A549 (cell line): ENCODE measurements around the gene CCDC85B. TPM values are rescaled to one million over a fixed set of nuclear protein-coding genes. Genes with fewer than 3 reads are reported as not detected.

Experiments used
- ATAC-seq, 2 experiments: fragments of 200-7000 bp in 1 of 2; fragments of >200 bp in 1 of 2; cut with Nextera tagmentation in 1 of 2; cut with Tn5 transposase in 1 of 2; 3 replicates each; pipeline versions ENCODE4 v1.8.0 to v1.9.1; 2018 to 2020; ENCODE audit warnings: mild to moderate bottlenecking in 1 of 2, moderate library complexity in 1 of 2
- CTCF ChIA-PET: fragments of 300-600 bp; sonication (Branson Sonifier 250); formaldehyde crosslinking; extraction: SDS; loops from one replicate; lab custom pipeline; 2021; ENCODE audit warnings: antibody characterized with exemption, inconsistent platforms; lab: Yijun Ruan, JAX
- POLR2A ChIA-PET: fragments of 350-600 bp; formaldehyde crosslinking; extraction: SDS; loops from one replicate; lab custom pipeline; 2021; ENCODE audit warnings: antibody characterized with exemption, inconsistent platforms; lab: Yijun Ruan, JAX
- DNase-seq, 2 experiments: peaks; one replicate each; pipeline versions ENCODE4 v3.0.0 to v3.0.0-alpha.2; 2011 to 2016; ENCODE audit warnings: low read depth in 1 of 2, low spot score in 1 of 2
- FAIRE-seq: peaks from 2 replicates; lab custom pipeline; 2011; peaks lifted over from hg19 to GRCh38; lab: Jason Lieb, UNC
- H3K27ac ChIP-seq, 2 experiments: fragments of >200 bp; sonication (Bioruptor Twin); formaldehyde crosslinking; 3 replicates each; pipeline ENCODE4 v1.5.1; 2016 to 2017
- H3K4me1 ChIP-seq: fragments of >200 bp; sonication (Bioruptor Twin); formaldehyde crosslinking; 3 replicates; pipeline ENCODE4 v1.6.1; 2016
- H3K4me2 ChIP-seq: fragments of >200 bp; sonication (Bioruptor Twin); formaldehyde crosslinking; 3 replicates; pipeline ENCODE4 v1.6.1; 2016
- H3K4me3 ChIP-seq: fragments of >200 bp; sonication (Bioruptor Twin); formaldehyde crosslinking; 3 replicates; pipeline ENCODE4 v1.5.1; 2016
- H3K9me3 ChIP-seq: fragments of >200 bp; sonication (Bioruptor Twin); formaldehyde crosslinking; 3 replicates; pipeline ENCODE4 v1.6.1; 2016
- BCL3 ChIP-seq: fragments of >200 bp; sonication (Bioruptor Twin); formaldehyde crosslinking; IDR thresholded peaks from 3 replicates; pipeline ENCODE4 v1.6.1; 2016
- BHLHE40 ChIP-seq: IDR thresholded peaks from 2 replicates; pipeline ENCODE4 v1.6.1; 2012; ENCODE audit warnings: low read depth, low read length, inconsistent platforms
- CBX8 ChIP-seq: fragments of 200-600 bp; sonication (generic); IDR thresholded peaks from 2 replicates; pipeline ENCODE4 v1.6.1; 2016
- E2F6 ChIP-seq: IDR thresholded peaks from 2 replicates; pipeline ENCODE4 v1.6.1; 2012; ENCODE audit warnings: low read depth, borderline replicate concordance
- ELK1 ChIP-seq: fragments of 150-350 bp; IDR thresholded peaks from 2 replicates; pipeline ENCODE4 v1.6.1; 2014; ENCODE audit warnings: low read depth, mild to moderate bottlenecking, low read length
- EP300 ChIP-seq, 2 experiments: fragments of >200 bp; sonication (Bioruptor Twin); formaldehyde crosslinking; IDR thresholded peaks; 2 replicates in 1 of 2; 3 replicates in 1 of 2; pipeline ENCODE4 v1.6.1; 2016 to 2017
- FOSB ChIP-seq: fragments of 250-450 bp; sonication (Bioruptor Pico); IDR thresholded peaks from 2 replicates; pipeline ENCODE4 v1.5.0; 2020; ENCODE audit warnings: mild to moderate bottlenecking, moderate library complexity
- FOXS1 ChIP-seq: fragments of 250-450 bp; sonication (Bioruptor Pico); IDR thresholded peaks from 2 replicates; pipeline ENCODE4 v1.5.0; 2020; ENCODE audit warnings: mild to moderate bottlenecking, moderate library complexity
- GATA3 ChIP-seq: IDR thresholded peaks from 2 replicates; pipeline ENCODE4 v1.6.1; 2012; ENCODE audit warnings: borderline replicate concordance
- HDAC2 ChIP-seq: fragments of 200-600 bp; sonication (generic); IDR thresholded peaks from 2 replicates; pipeline ENCODE4 v1.6.1; 2016
- HOXB13 ChIP-seq: fragments of 250-450 bp; sonication (Bioruptor Pico); IDR thresholded peaks from 2 replicates; pipeline ENCODE4 v1.5.0; 2020; ENCODE audit warnings: low read depth, mild to moderate bottlenecking, moderate library complexity
- HOXB5 ChIP-seq: fragments of 250-450 bp; sonication (Bioruptor Pico); IDR thresholded peaks from 2 replicates; pipeline ENCODE4 v1.5.0; 2020; ENCODE audit warnings: mild to moderate bottlenecking, moderate library complexity
- JUN ChIP-seq, 2 experiments: fragments of >200 bp; sonication (Bioruptor Twin); formaldehyde crosslinking; IDR thresholded peaks; 2 replicates in 1 of 2; 3 replicates in 1 of 2; pipeline ENCODE4 v1.6.1; 2016 to 2017
- JUNB ChIP-seq: fragments of >200 bp; sonication (Bioruptor Twin); formaldehyde crosslinking; IDR thresholded peaks from 2 replicates; pipeline ENCODE4 v1.6.1; 2016
- MAX ChIP-seq: IDR thresholded peaks from 2 replicates; pipeline ENCODE4 v1.6.1; 2012
- MAZ ChIP-seq: fragments of 150-350 bp; IDR thresholded peaks from 2 replicates; pipeline ENCODE4 v1.6.1; 2014; ENCODE audit warnings: antibody characterized with exemption, low read depth, low read length, borderline replicate concordance
- MYC ChIP-seq: IDR thresholded peaks from 2 replicates; pipeline ENCODE4 v1.6.1; 2012; ENCODE audit warnings: mild to moderate bottlenecking, inconsistent platforms, low read length, improper control_type of control experiment, borderline replicate concordance
- NFE2L2 ChIP-seq: fragments of 150-350 bp; conservative IDR thresholded peaks from 2 replicates; pipeline ENCODE4 v1.6.1; 2014; ENCODE audit warnings: low read length
- NR3C1 ChIP-seq: fragments of >200 bp; sonication (Bioruptor Twin); formaldehyde crosslinking; IDR thresholded peaks from 3 replicates; pipeline ENCODE4 v1.6.1; 2017
- POLR2A ChIP-seq: IDR thresholded peaks from 2 replicates; pipeline ENCODE4 v1.6.1; 2012; ENCODE audit warnings: mild to moderate bottlenecking, low read length
- RARB ChIP-seq: fragments of 250-450 bp; sonication (Bioruptor Pico); IDR thresholded peaks from 2 replicates; pipeline ENCODE4 v1.8.0; 2021; ENCODE audit warnings: mild to moderate bottlenecking, moderate library complexity
- REST ChIP-seq: fragments of 200-600 bp; sonication (generic); IDR thresholded peaks from 2 replicates; pipeline ENCODE4 v1.6.1; 2016; ENCODE audit warnings: antibody characterized with exemption, mild to moderate bottlenecking, moderate library complexity
- SREBF2 ChIP-seq: fragments of 450-650 bp; IDR thresholded peaks from 2 replicates; pipeline ENCODE4 v1.6.1; 2014; ENCODE audit warnings: mild to moderate bottlenecking, moderate library complexity
- TFCP2L1 ChIP-seq: fragments of 250-450 bp; sonication (Bioruptor Pico); IDR thresholded peaks from 2 replicates; pipeline ENCODE4 v1.5.0; 2021; ENCODE audit warnings: mild to moderate bottlenecking
- TP53 ChIP-seq: fragments of 250-450 bp; sonication (Bioruptor Pico); IDR thresholded peaks from 2 replicates; pipeline ENCODE4 v1.5.0; 2021; ENCODE audit warnings: mild to moderate bottlenecking, moderate library complexity
- USF2 ChIP-seq: fragments of 450-650 bp; IDR thresholded peaks from 2 replicates; pipeline ENCODE4 v1.6.1; 2014; ENCODE audit warnings: antibody characterized with exemption
- ZC3H11A ChIP-seq: fragments of 450-650 bp; IDR thresholded peaks from 2 replicates; pipeline ENCODE4 v1.6.1; 2014; ENCODE audit warnings: antibody characterized with exemption, mild to moderate bottlenecking
- ZFP36 ChIP-seq: fragments of 450-650 bp; IDR thresholded peaks from 2 replicates; pipeline ENCODE4 v1.6.1; 2014; ENCODE audit warnings: borderline replicate concordance; ENCODE audit not compliant: partially characterized antibody
- ZNF302 ChIP-seq: fragments of 250-450 bp; sonication (Bioruptor Pico); IDR thresholded peaks from 2 replicates; pipeline ENCODE4 v1.9.0; 2021; ENCODE audit warnings: inconsistent platforms, mild to moderate bottlenecking, moderate library complexity
- ZSCAN20 ChIP-seq: fragments of 250-450 bp; sonication (Bioruptor Pico); IDR thresholded peaks from 2 replicates; pipeline ENCODE4 v1.8.0; 2022; ENCODE audit warnings: mild to moderate bottlenecking, moderate library complexity
- WGBS: methylation state at CpG from one replicate; pipeline ENCODE4 v1.1.6; 2017; ENCODE audit errors: missing lambda C conversion rate; 5-methylcytosine and 5-hydroxymethylcytosine counted together
- polyA plus RNA-seq, 4 experiments: library from polyadenylated mRNA; depleted of rRNA in 3 of 4; stranded (reverse); fragments of >200 nt; fragmentation: RNase III in 1 of 4; extraction: RNeasy Plus Mini Kit Qiagen cat#74134 plus additional on column Dnase treatment in 1 of 4; gene quantifications; 2 replicates in 3 of 4; 3 replicates in 1 of 4; pipeline ENCODE4 v1.2.3, GENCODE V29; 2011 to 2017

CCDC85B gene
- polyA plus RNA-seq, 2 of the 4 experiments (the other 2 are of a cell fraction), result 7.3 to 27.5 TPM

GRCh38 chr11:65915101-65915820 is 24.8 kb downstream of the CCDC85B start (continued):
- TF ChIP-seq JUNB (no peak), POLR2A (no peak), SREBF2 (no peak), BCL3 (no peak), FOSB (CRISPR knock-in tag) (0 out of 2 replicates have a peak, but pooled peaks have one; percentile 15), HOXB13 (CRISPR knock-in tag) (peak; percentile 74; the same call in 1 of the 2 replicates), FOXS1 (CRISPR knock-in tag) (0 out of 2 replicates have a peak, but pooled peaks have one; percentile 16), E2F6 (no peak), MAZ (0 out of 2 replicates have a peak, but pooled peaks have one; percentile 11), ZSCAN20 (CRISPR knock-in tag) (no peak), RARB (CRISPR knock-in tag) (no peak), TP53 (CRISPR knock-in tag) (no peak; the same call in 1 of the 2 replicates), GATA3 (no peak), CBX8 (no peak), HOXB5 (CRISPR knock-in tag) (0 out of 2 replicates have a peak, but pooled peaks have one; percentile 14)

- POLR2A ChIA-PET, result interaction anchor here (0.9 to 1.9 kb wide), 6 partner anchors 15 to 58 kb away, joined by 3 to 43 read pairs (median 8); partner anchors contain the start of genes CCDC85B, FIBP, FOSL1 and MUS81
- peak overlapping the region; percentile 98 for H3K4me2 ChIP-seq
- H3K4me1 ChIP-seq, result peaks cover 74% of the 10 kb centered on the region
- DNase-seq (peak; percentile 94 to 98), FAIRE-seq (no peak), ATAC-seq (peak; percentile 71 to 80)
- H3K9me3 ChIP-seq, result no peaks in the 10 kb centered on the region
- H3K4me3 ChIP-seq, result peak overlapping the region; percentile 9; the same call in 1 of the 3 replicates
- WGBS, result under 1% methylated on average over 13 of the region's 13 CpGs
- CTCF ChIA-PET, result interaction anchor here (1.7 to 31.6 kb wide), 3 partner anchors 9 to 73 kb away, joined by 4 to 618 read pairs (median 10); partner anchors contain the start of genes CCDC85B, FIBP and FOSL1
- H3K27ac ChIP-seq, result peak overlapping the region; percentile 93 to 100
- TF ChIP-seq ZNF302 (CRISPR knock-in tag) (peak; percentile 75), ELK1 (no peak), BCL3 (0 out of 3 replicates have a peak, but pooled peaks have one; percentile 62), HOXB13 (CRISPR knock-in tag) (peak; percentile 75; the same call in 1 of the 2 replicates), NR3C1 (no peak), TFCP2L1 (CRISPR knock-in tag) (no peak), HDAC2 (no peak), MYC (peak; percentile 84), JUN (IDR thresholded peaks at IDR 0.05) (peak in 1 of 2 experiments; percentile 91; a peak in 3 of 5 replicates), MAX (peak; percentile 90), BHLHE40 (peak; percentile 99), NFE2L2 (peak; percentile 85), REST (no peak), ZC3H11A (no peak), ZFP36 (no peak), EP300 (IDR thresholded peaks at IDR 0.05) (peak; percentile 47 to 86; a peak in 2 of 5 replicates), CBX8 (no peak), USF2 (no peak), FOSB (CRISPR knock-in tag) (peak; percentile 85)
Observed at GRCh38 chr11:65915821-65916251, 25.4 kb downstream of the CCDC85B start.
